DND-41 (cell line): Measurements from ENCODE around the gene PARVB.

ENCODE experiments used
- ATAC-seq: fragments of 200-7000 bp; cut with Tn5 transposase; 3 replicates; pipeline ENCODE4 v1.9.1; 2021; ENCODE audit warnings: low read depth; ENCODE audit not compliant: insufficient read depth
- DNase-seq: peaks from one replicate; pipeline ENCODE4 v3.0.0-alpha.2; 2020
- H2AFZ ChIP-seq: 2 replicates; pipeline ENCODE4 v1.6.0; 2012; ENCODE audit warnings: low read depth, low read length
- H3K27ac ChIP-seq: 2 replicates; pipeline ENCODE4 v1.5.1; 2012; ENCODE audit warnings: low read length, inconsistent platforms
- H3K27me3 ChIP-seq: fragments of 200-600 bp; sonication (generic); 2 replicates; pipeline ENCODE4 v1.6.0; 2012; ENCODE audit warnings: low read length, mild to moderate bottlenecking, inconsistent platforms; ENCODE audit not compliant: insufficient read depth, poor library complexity
- H3K36me3 ChIP-seq: 2 replicates; pipeline ENCODE4 v1.5.1; 2012; ENCODE audit warnings: low read length, inconsistent platforms; ENCODE audit not compliant: insufficient read depth
- H3K4me1 ChIP-seq: 2 replicates; pipeline ENCODE4 v1.5.1; 2012; ENCODE audit warnings: mild to moderate bottlenecking, low read length; ENCODE audit not compliant: insufficient read depth
- H3K4me2 ChIP-seq: 2 replicates; pipeline ENCODE4 v1.6.0; 2012; ENCODE audit warnings: mild to moderate bottlenecking, moderate library complexity, low read length, inconsistent platforms; ENCODE audit not compliant: insufficient read depth
- H3K4me3 ChIP-seq, 2 experiments: fragments of 200-600 bp in 1 of 2; shearing (Covaris generic) in 1 of 2; 2 replicates each; pipeline ENCODE4 v1.5.1; 2012 to 2016; ENCODE audit warnings: inconsistent platforms in 2 of 2, low read length in 2 of 2, mild to moderate bottlenecking in 2 of 2, low read depth in 1 of 2, moderate library complexity in 1 of 2
- H3K79me2 ChIP-seq: 2 replicates; pipeline ENCODE4 v1.6.0; 2012; ENCODE audit warnings: low read length, inconsistent platforms; ENCODE audit not compliant: insufficient read depth
- H3K9ac ChIP-seq: 2 replicates; pipeline ENCODE4 v1.6.0; 2012; ENCODE audit warnings: low read depth, mild to moderate bottlenecking, inconsistent platforms, low read length, moderate library complexity
- H3K9me3 ChIP-seq: 2 replicates; pipeline ENCODE4 v1.5.1; 2012; ENCODE audit warnings: low read length, moderate library complexity, mild to moderate bottlenecking, inconsistent platforms; ENCODE audit not compliant: insufficient read depth, severe bottlenecking
- H4K20me1 ChIP-seq: 2 replicates; pipeline ENCODE4 v1.6.0; 2012; ENCODE audit warnings: low read length; ENCODE audit not compliant: insufficient read depth
- CTCF ChIP-seq: IDR thresholded peaks from 2 replicates; pipeline ENCODE4 v1.5.1; 2012; ENCODE audit warnings: borderline replicate concordance, low read length, moderate library complexity, mild to moderate bottlenecking; ENCODE audit not compliant: poor library complexity, severe bottlenecking; ENCODE audit errors: extremely low read depth
- EZH2 ChIP-seq: IDR thresholded peaks from 3 replicates; pipeline ENCODE4 v1.6.1; 2012; ENCODE audit warnings: borderline replicate concordance, low read depth, mild to moderate bottlenecking, moderate library complexity, low read length, inconsistent platforms; ENCODE audit not compliant: severe bottlenecking

PARVB gene

GRCh38 chr22:43993072-43993760 is 30.9 kb upstream of the PARVB start:
- Histone ChIP-seq H3K27ac (no peak overlapping the region), H3K4me2 (no peak overlapping the region), H2AFZ (no peak overlapping the region), H3K4me3 (no peak overlapping the region), H3K79me2 (no peaks in the 10 kb centered on the region), H3K9ac (no peak overlapping the region), H4K20me1 (peaks cover 16% of the 10 kb centered on the region; the same call in 1 of the 2 replicates), H3K9me3 (no peaks in the 10 kb centered on the region), H3K36me3 (peaks cover 95% of the 10 kb centered on the region), H3K27me3 (no peaks in the 10 kb centered on the region), H3K4me1 (no peaks in the 10 kb centered on the region)
- DNase-seq (peak; percentile 57), ATAC-seq (peak; percentile 84)
- TF ChIP-seq EZH2 (no peak), CTCF (peak; percentile 91)

- no peak for ATAC-seq
- DNase-seq: no peak
- peaks cover 95% of the 10 kb centered on the region for H3K36me3 ChIP-seq
Measured at GRCh38 chr22:43994006-43994405, 30.1 kb upstream of the PARVB start.

GRCh38 chr22:43994416-43994815 is 29.7 kb upstream of the PARVB start:
- no peaks in the 10 kb centered on the region for H3K9me3 ChIP-seq
- peaks cover 97% of the 10 kb centered on the region for H3K36me3 ChIP-seq
- H3K9ac ChIP-seq: no peak overlapping the region
- no peak overlapping the region for H3K4me2 ChIP-seq
- no peaks in the 10 kb centered on the region for H3K27me3 ChIP-seq
- no peak overlapping the region for H3K27ac ChIP-seq
- TF ChIP-seq EZH2 (no peak), CTCF (no peak)
- DNase-seq (no peak), ATAC-seq (no peak)
- H3K4me1 ChIP-seq: no peaks in the 10 kb centered on the region
- peaks cover 18% of the 10 kb centered on the region; the same call in 1 of the 2 replicates for H4K20me1 ChIP-seq
- no peaks in the 10 kb centered on the region for H3K79me2 ChIP-seq
- H2AFZ ChIP-seq: no peak overlapping the region
- H3K4me3 ChIP-seq: no peak overlapping the region

More at GRCh38 chr22:43994006-43994405, 30.1 kb upstream of the PARVB start:
- Histone ChIP-seq H2AFZ (no peak overlapping the region), H3K9ac (no peak overlapping the region), H3K79me2 (no peaks in the 10 kb centered on the region), H3K27ac (no peak overlapping the region), H3K4me2 (no peak overlapping the region), H3K4me3 (no peak overlapping the region), H3K4me1 (no peaks in the 10 kb centered on the region), H3K9me3 (no peaks in the 10 kb centered on the region), H4K20me1 (peaks cover 18% of the 10 kb centered on the region; the same call in 1 of the 2 replicates), H3K27me3 (no peaks in the 10 kb centered on the region)
- TF ChIP-seq EZH2: no peak
- no peak for TF ChIP-seq CTCF
